SJCRH30 (cell line): Measurements from ENCODE around the gene NECAB2. TPM values are rescaled to one million over a fixed set of nuclear protein-coding genes. Genes with fewer than 3 reads are reported as not detected.

Experiments
- DNase-seq, 2 experiments: peaks; one replicate each; pipeline ENCODE4 v3.0.0-alpha.2; 2015 to 2020
- H3K27ac ChIP-seq: fragments of 250-450 bp; sonication (Bioruptor Pico); 2 replicates; pipeline ENCODE4 v1.5.1; 2020; ENCODE audit warnings: mild to moderate bottlenecking, moderate library complexity
- H3K27me3 ChIP-seq: fragments of 250-450 bp; sonication (Bioruptor Pico); 2 replicates; pipeline ENCODE4 v1.5.1; 2020; ENCODE audit warnings: mild to moderate bottlenecking, moderate library complexity
- H3K36me3 ChIP-seq: fragments of 250-450 bp; sonication (Bioruptor Pico); 2 replicates; pipeline ENCODE4 v1.5.1; 2020; ENCODE audit warnings: mild to moderate bottlenecking, moderate library complexity
- H3K4me1 ChIP-seq: fragments of 250-450 bp; sonication (Bioruptor Pico); 2 replicates; pipeline ENCODE4 v1.5.1; 2020; ENCODE audit warnings: mild to moderate bottlenecking, moderate library complexity
- H3K4me3 ChIP-seq: fragments of 250-450 bp; sonication (Bioruptor Pico); 2 replicates; pipeline ENCODE4 v1.5.1; 2020; ENCODE audit warnings: mild to moderate bottlenecking, moderate library complexity
- H3K9me3 ChIP-seq: fragments of 250-450 bp; sonication (Bioruptor Pico); replicated peaks from 2 replicates; pipeline ENCODE4 v1.5.1; 2020; ENCODE audit warnings: mild to moderate bottlenecking, moderate library complexity
- total RNA-seq: library from RNA; depleted of rRNA; stranded (reverse); fragments of >200 nt; shearing (Covaris generic); gene quantifications from 2 replicates; pipeline ENCODE4 v1.2.3, GENCODE V29; 2014

NECAB2 gene
- total RNA-seq, 1 experiment from 2014 or later = 0.08 TPM

DNA sequence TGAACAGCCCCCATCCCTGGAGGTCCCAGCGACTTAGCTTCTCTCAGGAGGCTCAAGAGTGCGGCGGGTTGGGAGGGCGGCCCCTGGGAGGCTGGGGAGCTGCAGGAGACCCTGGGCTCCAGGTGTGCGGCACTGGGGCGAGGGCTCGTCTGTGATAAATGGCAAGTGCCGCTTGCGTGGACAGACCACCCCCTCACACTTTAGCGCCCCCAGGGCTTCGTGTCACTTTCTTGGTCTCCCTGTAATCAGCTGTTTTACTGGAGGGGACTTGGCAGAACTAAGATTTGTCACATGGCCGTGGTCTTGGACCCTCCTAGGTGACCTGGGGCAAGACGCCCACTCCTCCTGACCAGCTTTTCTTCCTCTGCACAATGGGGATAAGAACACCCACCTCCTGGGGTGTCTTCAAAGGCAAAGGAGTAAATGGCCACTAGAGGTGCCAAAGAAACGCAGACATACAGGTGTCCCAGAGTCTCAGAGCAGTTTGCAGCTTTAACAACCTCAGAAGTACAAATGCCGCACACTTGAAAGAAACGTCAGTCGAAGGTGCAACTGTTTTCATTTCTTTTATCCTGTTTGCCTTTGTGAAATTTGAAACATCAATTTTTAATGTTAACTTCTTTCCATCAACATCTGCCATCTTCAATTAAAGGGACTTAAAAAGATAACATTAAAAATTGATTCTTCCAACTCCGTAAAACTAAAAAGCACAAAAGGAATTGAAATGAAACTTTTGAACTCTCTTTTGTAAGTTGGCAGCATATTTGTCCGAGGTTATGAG, 14.1 kb upstream of the NECAB2 start:
- Histone ChIP-seq H3K4me1 (peaks cover 7% of the 10 kb centered on the region; the same call in 1 of the 2 replicates), H3K27me3 (no peaks in the 10 kb centered on the region), H3K4me3 (peak overlapping the region; percentile 67), H3K27ac (peak overlapping the region; percentile 80), H3K9me3 (no peaks in the 10 kb centered on the region), H3K36me3 (no peaks in the 10 kb centered on the region)
- DNase-seq = peak in 1 of 2 experiments; percentile 32

GRCh38 chr16:83954577-83955016, 13.4 kb upstream of the NECAB2 start:
- Histone ChIP-seq H3K4me1 (peaks cover 7% of the 10 kb centered on the region; the same call in 1 of the 2 replicates), H3K9me3 (no peaks in the 10 kb centered on the region), H3K27ac (peak overlapping the region; percentile 80), H3K4me3 (peak overlapping the region; percentile 67), H3K27me3 (no peaks in the 10 kb centered on the region), H3K36me3 (no peaks in the 10 kb centered on the region)
- DNase-seq = peak; percentile 74 to 82

DNA sequence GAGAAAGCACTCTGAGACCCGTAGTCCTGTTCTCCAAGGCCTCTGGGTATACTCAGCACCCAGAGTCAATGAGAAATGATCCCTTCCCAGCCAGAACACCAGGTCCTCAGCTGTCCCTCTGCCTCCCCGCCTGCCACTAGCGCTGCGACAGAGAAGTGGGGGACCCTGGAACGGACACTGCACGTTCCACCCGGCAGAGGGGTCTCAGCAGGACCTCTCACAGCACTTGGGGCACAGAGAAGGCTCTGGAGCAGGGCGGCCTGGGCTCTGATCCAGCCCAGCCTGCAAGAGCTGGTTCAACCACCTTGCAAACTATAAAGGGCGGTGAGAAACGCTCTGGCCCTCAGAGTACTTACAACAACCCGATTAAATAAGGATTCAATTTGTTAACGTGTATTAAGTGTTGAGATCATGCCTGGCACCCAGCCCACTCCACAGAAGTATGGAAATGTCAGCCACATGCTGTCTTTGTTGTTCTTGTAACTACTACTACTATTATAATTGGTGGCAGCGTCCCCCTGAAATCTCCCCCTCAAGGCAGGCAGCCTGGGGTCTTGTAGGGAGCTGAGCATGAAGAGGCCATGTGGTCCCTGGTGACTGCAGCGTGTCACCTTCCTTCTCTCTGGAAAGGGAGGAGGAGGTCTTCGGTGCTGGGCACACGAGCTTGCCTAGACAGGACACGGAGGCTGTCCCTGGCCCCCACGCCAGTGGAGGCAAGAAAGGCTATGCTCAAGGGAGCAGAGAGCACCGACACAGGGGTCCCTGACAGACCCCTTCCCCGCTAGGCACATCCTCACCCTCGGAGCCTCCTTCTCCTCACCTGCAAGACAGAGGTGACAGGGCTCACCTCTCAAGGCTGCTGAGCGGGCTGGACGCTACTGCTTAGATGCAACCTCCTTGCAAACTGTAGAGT, 12.6 kb upstream of the NECAB2 start:
- Histone ChIP-seq H3K4me1 (peaks cover 7% of the 10 kb centered on the region; the same call in 1 of the 2 replicates), H3K27ac (no peak overlapping the region), H3K9me3 (no peaks in the 10 kb centered on the region), H3K27me3 (no peaks in the 10 kb centered on the region), H3K4me3 (no peak overlapping the region), H3K36me3 (no peaks in the 10 kb centered on the region)
- DNase-seq = no peak

- Histone ChIP-seq H3K9me3 (no peaks in the 10 kb centered on the region), H3K27ac (no peak overlapping the region), H3K27me3 (no peaks in the 10 kb centered on the region), H3K4me3 (no peak overlapping the region), H3K36me3 (no peaks in the 10 kb centered on the region), H3K4me1 (peaks cover 7% of the 10 kb centered on the region; the same call in 1 of the 2 replicates)
- DNase-seq = peak; percentile 65 to 79
These were observed 11.4 kb upstream of the NECAB2 start for GRCh38 chr16:83956336-83957289.

DNA sequence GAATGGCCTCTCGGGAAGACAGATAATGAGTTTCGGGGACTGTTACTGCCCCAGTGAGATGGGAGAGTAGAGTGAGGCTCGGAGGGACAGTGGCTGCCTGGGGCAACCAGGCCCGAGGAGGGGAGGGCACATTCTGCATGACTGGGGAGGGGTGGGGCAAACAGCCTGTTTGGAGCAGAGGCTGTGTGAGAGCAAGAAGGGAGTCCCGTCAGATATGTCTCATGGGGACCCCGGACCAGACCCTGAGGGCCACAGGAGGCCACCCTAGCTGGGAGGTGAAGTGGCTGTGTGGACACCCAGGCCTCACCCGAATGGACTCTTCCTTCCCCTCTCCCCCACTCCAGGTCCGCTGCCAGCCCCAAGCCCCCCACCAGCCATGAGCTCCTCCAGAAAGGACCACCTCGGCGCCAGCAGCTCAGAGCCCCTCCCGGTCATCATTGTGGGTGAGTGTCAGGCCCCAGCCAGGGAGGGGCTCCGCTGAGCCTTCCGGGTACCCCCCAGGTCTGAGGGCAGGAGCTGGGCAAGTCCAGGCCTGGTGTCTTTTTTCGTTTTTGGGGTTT, 10.7 kb upstream of the NECAB2 start:
- peaks cover 7% of the 10 kb centered on the region; the same call in 1 of the 2 replicates for H3K4me1 ChIP-seq
- no peak for DNase-seq
- no peak overlapping the region for H3K27ac ChIP-seq
- H3K36me3 ChIP-seq = no peaks in the 10 kb centered on the region
- H3K9me3 ChIP-seq = no peaks in the 10 kb centered on the region
- no peak overlapping the region for H3K4me3 ChIP-seq
- H3K27me3 ChIP-seq = no peaks in the 10 kb centered on the region

- no peak for DNase-seq
These were observed 9.8 kb upstream of the NECAB2 start for GRCh38 chr16:83958137-83958845.

GRCh38 chr16:83958846-83959565, 9.0 kb upstream of the NECAB2 start:
- DNase-seq = no peak
- H3K27ac ChIP-seq = no peak overlapping the region
- no peaks in the 10 kb centered on the region for H3K9me3 ChIP-seq
- no peaks in the 10 kb centered on the region for H3K27me3 ChIP-seq
- H3K36me3 ChIP-seq = no peaks in the 10 kb centered on the region
- no peak overlapping the region for H3K4me3 ChIP-seq
- H3K4me1 ChIP-seq = peaks cover 7% of the 10 kb centered on the region; the same call in 1 of the 2 replicates

More at GRCh38 chr16:83958137-83958845, 9.8 kb upstream of the NECAB2 start:
- peaks cover 7% of the 10 kb centered on the region; the same call in 1 of the 2 replicates for H3K4me1 ChIP-seq
- H3K36me3 ChIP-seq = no peaks in the 10 kb centered on the region
- H3K27ac ChIP-seq = no peak overlapping the region
- no peak overlapping the region for H3K4me3 ChIP-seq
- H3K27me3 ChIP-seq = no peaks in the 10 kb centered on the region
- no peaks in the 10 kb centered on the region for H3K9me3 ChIP-seq

GRCh38 chr16:83959656-83960434, 8.2 kb upstream of the NECAB2 start:
- H3K27ac ChIP-seq = no peak overlapping the region
- H3K27me3 ChIP-seq = no peaks in the 10 kb centered on the region
- H3K4me3 ChIP-seq = no peak overlapping the region
- no peaks in the 10 kb centered on the region for H3K9me3 ChIP-seq
- no peak for DNase-seq
- no peaks in the 10 kb centered on the region for H3K36me3 ChIP-seq
- no peaks in the 10 kb centered on the region; the same call in 1 of the 2 replicates for H3K4me1 ChIP-seq

- Histone ChIP-seq H3K9me3 (no peaks in the 10 kb centered on the region), H3K36me3 (no peaks in the 10 kb centered on the region), H3K27me3 (no peaks in the 10 kb centered on the region), H3K4me3 (no peak overlapping the region), H3K27ac (no peak overlapping the region), H3K4me1 (no peaks in the 10 kb centered on the region)
- DNase-seq = no peak
These were observed 7.4 kb upstream of the NECAB2 start for GRCh38 chr16:83960521-83961249.

GRCh38 chr16:83961591-83961990, 6.5 kb upstream of the NECAB2 start:
- H3K9me3 ChIP-seq = no peaks in the 10 kb centered on the region
- H3K36me3 ChIP-seq = no peaks in the 10 kb centered on the region

GRCh38 chr16:83963277-83964119, 4.5 kb upstream of the NECAB2 start:
- H3K4me1 ChIP-seq = no peaks in the 10 kb centered on the region
- H3K4me3 ChIP-seq = no peak overlapping the region
- H3K9me3 ChIP-seq = no peaks in the 10 kb centered on the region
- no peak for DNase-seq
- no peak overlapping the region for H3K27ac ChIP-seq
- no peaks in the 10 kb centered on the region for H3K27me3 ChIP-seq
- no peaks in the 10 kb centered on the region for H3K36me3 ChIP-seq

More at GRCh38 chr16:83961591-83961990, 6.5 kb upstream of the NECAB2 start:
- Histone ChIP-seq H3K27me3 (no peaks in the 10 kb centered on the region), H3K4me1 (no peaks in the 10 kb centered on the region), H3K27ac (no peak overlapping the region), H3K4me3 (no peak overlapping the region)
- no peak for DNase-seq
